ENCODE measurements around the gene EPS15. TPM values are rescaled to one million over a fixed set of nuclear protein-coding genes. Genes with fewer than 3 reads are reported as not detected.
"Not testable (repeated sequence)": the region's sequence is repeated elsewhere in the genome, so short reads cannot be mapped to it uniquely, and the experiment has no call there.

Gene EPS15
- total and polyA plus RNA-seq, 2 of the 13 experiments (the other 11 are each of a cell fraction or from before 2014, with no cell fraction given) = 14.3 to 19.3 TPM

- TF ChIP-seq ARHGAP35 (CRISPR knock-in tag; IDR thresholded peaks at IDR 0.05; ENCODE audit: borderline replicate concordance) (no peak), RNF2 (conservative IDR thresholded peaks at IDR 0.05; ENCODE audit: low read depth) (no peak), ZNF296 (CRISPR knock-in tag; conservative IDR thresholded peaks at IDR 0.05) (no peak), ZNF530 (CRISPR knock-in tag; IDR thresholded peaks at IDR 0.05; ENCODE audit: low read depth) (no peak), ZNF550 (CRISPR knock-in tag; IDR thresholded peaks at IDR 0.05; ENCODE audit: borderline replicate concordance) (no peak)
Observed at GRCh38 chr1:51482881-51483280, 36.2 kb downstream of the EPS15 start (continued).

GRCh38 chr1:51474832-51475620 is 44.0 kb downstream of the EPS15 start:
- WGBS (ENCODE audit: low lambda C conversion rate) = 96% methylated on average over 9 of the region's 9 CpGs
- BruUV-seq (replicated peaks); H3K4me1 ChIP-seq (ENCODE audit: insufficient read depth, low read length); DNase-seq (ENCODE audit: low spot score); H3K79me2 ChIP-seq (ENCODE audit: insufficient read depth, low read length); H3K9me3 ChIP-seq (ENCODE audit: low read length); POLR2A ChIA-PET; in situ Hi-C loops (cut with HindIII; ENCODE audit: extremely low pct_ligation_motif_present, low pct_unique_long_range_greater_than_20kb); FAIRE-seq; H3K27ac ChIP-seq (ENCODE audit: extremely low read length, insufficient read depth, low read length); CTCF ChIA-PET (ENCODE audit: low intra/inter-chr PET ratio, low total read pairs); H3K27me3 ChIP-seq (ENCODE audit: control insufficient read depth in 1 of 2, insufficient read depth in 2 of 2, low read length in 2 of 2); H4K20me1 ChIP-seq (ENCODE audit: insufficient read depth, low read length); H3K4me2 ChIP-seq (ENCODE audit: low read depth, low read length); H3K4me3 ChIP-seq (replicated peaks in 1 of 3; ENCODE audit: insufficient read depth in 1 of 3, low read depth in 2 of 3, low read length in 3 of 3); H3K9ac ChIP-seq (ENCODE audit: insufficient read depth, low read depth, low read length); ATAC-seq; intact Hi-C loops (cut with micrococcal nuclease; ENCODE audit: unreplicated experiment); H2AFZ ChIP-seq (ENCODE audit: low read length): not testable (repeated sequence)
- peaks cover 1 to 13% of the 10 kb centered on the region in 2 experiments; a peak in 4 of 5 replicates for H3K36me3 ChIP-seq (replicated peaks in 1 of 2; ENCODE audit: control insufficient read depth in 1 of 2, insufficient read depth in 2 of 2, low read length in 2 of 2)
